Activated CD4-positive, alpha-beta T cell treated with anti-CD3 and anti-CD28 coated beads, Interleukin-2, Interleukin-4, amounts not matched to agents 100 ng/mL and 50 ng/mL, durations not matched to agents 16 hours and 8 hours (primary cell): ENCODE measurements around the gene CPLANE2.
"Not testable (repeated sequence)": the region's sequence is repeated elsewhere in the genome, so short reads cannot be mapped to it uniquely, and the experiment has no call there.

ENCODE experiments used
- DNase-seq: peaks from one replicate; pipeline ENCODE4 v3.0.0-alpha.2; 2020; ENCODE audit warnings: low spot score

Gene CPLANE2

DNA sequence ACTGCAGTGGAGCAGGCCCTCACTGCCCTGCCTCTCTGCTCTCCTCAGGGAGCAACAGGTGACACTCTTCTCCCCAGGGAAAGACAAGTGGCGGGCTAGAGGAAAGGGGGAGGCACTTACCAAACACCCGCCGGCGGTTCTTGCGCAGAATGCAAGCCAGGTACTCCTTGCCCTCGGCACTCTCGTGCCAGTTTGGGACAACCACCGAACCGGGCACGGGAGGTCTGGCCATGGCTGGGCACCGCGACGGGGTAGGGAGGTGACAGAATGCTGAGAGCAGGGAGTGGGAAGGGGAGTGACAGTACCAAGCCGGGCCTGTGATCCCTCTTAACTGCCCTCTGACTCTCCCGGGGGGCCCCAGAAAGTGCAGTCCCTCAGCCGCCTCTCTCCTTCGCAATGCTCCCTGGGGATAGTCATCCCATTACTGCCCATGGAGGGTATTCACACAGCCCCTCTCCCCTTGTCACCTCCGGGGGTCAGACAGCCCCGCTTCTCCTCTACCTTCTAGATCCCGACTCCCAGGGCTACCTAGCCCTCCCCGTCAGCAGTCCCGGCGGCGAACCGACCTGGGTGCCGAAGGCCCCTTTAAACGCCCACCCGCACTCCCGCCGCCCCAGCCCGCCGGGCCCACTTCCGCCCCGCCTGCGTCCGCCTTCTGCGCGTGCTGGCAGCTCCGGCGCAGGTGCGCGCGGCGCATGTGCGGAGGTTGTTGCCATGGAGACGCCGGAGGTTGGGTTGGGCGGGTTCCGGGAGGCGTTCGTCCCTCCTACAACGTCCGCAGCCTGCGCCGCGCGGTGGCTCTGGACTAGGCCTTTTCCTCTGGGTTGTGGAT is at the start of gene CPLANE2:
Gene CPLANE2, minus strand, starts transcription at position 673 of the 832 bp plus-strand sequence. Its CDS starts 441 bp downstream, at position 232.
- peak; percentile 96 for DNase-seq

DNA sequence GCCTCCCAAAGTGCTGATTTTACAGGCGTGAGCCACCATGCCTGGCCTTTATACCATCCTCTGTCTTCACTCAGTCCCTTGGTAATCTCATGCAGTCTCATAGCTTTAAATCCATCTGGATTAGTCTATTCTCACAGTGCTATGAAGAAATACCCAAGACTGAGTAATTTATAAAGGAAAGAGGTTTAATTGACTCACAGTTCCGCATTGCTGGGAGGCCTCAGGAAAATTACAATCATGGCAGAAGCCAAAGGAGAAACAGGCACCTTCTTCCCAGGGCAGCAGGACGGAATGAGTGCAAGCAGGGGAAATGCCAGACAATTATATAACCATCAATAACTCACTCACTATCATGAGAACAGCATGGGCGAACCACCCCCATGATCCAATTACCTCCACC is 49.1 kb upstream of the CPLANE2 start:
- no peak for DNase-seq

DNA sequence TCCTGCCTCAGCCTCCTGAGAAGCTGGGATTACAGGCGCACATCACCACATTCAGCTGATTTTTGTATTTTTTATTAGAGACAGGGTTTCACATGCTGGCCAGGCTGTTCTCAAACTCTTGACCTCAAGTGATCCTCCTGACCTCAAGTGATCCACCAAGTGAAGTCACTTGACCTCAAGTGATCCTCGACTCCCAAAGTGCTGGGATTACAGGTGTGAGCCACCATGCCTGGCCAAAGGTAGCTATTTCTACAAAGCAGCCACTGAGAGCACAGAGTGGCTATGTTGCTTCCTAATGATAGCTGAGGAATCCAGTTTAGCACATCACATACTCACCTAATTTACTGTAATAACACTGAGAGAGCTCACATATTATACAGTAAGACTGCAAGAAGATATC is 44.8 kb upstream of the CPLANE2 start:
- no peak for DNase-seq

GRCh38 chr1:16279186-16279585 is 42.2 kb upstream of the CPLANE2 start:
- DNase-seq: no peak

DNA sequence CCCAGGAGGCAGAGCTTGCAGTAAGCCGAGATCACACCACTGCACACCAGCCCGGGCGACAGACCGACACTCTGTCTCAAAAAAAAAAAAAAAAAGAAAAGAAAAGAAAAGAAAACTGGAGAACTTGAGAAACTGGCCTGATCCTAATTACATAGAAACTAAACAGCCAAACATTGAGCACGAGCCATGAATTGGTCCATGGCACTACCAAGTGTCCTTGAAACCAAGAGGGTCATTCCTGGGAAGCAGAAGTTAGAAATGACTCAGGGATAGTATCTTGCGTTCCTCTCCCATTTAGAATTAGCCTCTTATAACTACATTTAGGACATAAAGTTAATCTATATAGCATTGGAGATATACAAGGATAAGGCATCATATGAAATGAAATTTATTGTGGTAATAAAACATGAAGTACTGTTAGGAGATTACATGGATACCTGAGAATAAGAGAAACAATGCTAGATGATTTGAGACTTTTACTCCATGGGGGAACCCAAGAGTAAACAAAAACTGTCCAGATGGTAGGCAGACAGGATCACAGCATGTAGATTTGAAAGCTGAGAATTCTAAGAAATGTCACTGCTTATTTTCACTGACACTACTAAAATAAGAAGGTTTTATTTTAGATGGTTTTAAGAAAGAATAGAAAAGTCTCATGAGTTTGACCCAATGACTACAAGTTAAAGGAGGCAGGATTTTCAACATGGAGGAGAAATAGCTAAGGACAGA is 39.5 kb upstream of the CPLANE2 start:
- no peak for DNase-seq

- no peak for DNase-seq
Observed at GRCh38 chr1:16275591-16275990, 38.6 kb upstream of the CPLANE2 start.

DNA sequence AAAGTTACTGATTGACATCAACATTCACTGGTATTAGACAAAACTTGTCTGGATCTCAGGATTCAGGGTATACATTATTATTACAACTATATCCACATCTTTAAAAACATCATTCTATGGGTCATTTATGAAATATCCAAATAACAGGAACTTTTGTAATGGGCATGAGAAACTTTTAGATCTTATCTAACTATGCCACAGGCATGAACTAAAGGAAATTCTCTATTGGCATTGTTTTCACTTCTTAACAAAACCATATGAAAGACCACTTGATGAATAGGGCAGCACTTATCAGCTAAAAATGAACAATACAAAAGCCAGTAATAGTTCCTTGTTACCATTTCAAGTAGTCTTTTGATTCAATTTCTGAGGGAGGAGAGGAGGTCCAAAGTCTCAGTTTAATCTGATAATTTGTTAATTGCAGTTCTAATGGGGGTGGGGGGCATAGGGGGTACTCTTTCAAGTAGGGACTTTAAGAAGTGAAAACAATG is 30.8 kb upstream of the CPLANE2 start:
- DNase-seq: no peak

DNA sequence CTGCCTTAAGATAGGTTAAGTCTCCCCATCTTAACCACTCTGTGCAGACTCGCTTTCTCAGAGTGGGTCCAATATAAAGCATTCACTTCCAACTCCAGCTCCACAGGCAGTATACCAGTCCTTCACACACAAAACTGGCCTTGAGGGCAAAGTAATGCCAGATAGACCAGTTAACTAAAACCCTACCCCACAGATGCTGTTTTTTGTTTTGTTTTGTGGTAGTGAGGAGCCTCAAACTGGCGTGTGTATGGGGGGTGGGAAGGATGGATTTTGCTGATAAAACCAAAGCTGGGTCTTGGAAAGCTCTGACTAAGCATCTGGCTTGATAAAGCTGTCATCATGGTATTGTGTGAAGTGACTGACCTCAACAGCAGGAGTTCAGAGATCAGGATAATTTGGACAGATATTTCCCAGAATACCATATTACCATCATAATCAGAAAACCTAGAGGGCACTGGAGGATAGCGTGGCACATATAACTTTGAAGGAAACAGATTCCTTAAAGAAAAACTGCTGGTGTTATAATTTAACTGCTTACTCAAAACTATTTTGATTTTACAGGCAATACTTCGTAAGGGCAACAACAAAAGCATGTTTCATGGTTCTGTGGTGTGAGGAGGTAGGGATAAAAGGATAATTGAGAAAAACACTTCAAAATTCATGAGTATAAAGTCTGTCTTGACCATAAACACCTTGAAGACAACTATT is 29.6 kb upstream of the CPLANE2 start:
- no peak for DNase-seq

- DNase-seq: no peak
Observed at GRCh38 chr1:16262067-16262466, 25.1 kb upstream of the CPLANE2 start.

DNA sequence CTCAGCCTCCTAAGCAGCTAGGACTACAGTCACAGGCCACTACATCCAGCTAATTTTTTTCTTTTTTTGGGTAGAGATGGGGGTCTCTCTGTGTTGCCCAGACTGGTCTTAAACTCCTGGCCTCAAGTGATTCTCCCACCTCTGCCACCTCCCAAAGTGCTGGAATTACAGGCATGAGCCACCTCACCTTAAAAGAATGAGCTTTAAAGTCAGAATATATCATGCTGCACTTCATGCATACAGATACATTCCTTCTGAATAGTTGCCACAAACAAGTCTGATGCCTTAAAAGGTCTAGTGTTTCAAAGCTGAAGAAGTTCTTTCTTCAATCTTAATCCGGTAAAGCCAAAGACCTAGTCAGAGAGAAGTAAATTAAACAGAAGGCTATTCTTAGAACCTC is 23.8 kb upstream of the CPLANE2 start:
- no peak for DNase-seq

DNA sequence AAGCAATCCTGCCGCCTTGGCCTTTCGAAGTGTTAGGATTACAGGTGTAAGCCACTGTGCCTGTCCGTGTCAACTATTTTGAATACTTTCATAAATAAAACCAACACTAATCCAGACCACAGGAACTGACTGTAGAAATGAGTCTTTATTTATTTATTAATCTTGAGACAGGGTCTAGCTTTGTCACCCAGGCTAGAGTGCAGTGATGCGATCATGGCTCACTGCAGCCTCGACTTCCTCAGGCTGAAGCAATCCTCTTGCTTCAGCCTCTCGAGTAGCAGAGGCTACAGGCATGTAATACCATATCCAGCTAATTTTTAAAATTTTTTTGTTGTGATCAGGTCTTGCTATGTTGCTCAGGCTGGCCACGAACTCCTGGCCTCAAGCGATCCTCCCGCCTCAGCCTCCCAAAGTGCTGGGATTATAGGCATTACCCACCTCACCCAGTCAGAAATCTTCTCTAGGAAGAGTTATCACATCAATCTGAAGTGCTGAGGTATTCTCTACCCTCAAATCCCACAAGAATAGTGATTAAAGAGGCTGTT is 21.7 kb upstream of the CPLANE2 start:
- DNase-seq: no peak

DNA sequence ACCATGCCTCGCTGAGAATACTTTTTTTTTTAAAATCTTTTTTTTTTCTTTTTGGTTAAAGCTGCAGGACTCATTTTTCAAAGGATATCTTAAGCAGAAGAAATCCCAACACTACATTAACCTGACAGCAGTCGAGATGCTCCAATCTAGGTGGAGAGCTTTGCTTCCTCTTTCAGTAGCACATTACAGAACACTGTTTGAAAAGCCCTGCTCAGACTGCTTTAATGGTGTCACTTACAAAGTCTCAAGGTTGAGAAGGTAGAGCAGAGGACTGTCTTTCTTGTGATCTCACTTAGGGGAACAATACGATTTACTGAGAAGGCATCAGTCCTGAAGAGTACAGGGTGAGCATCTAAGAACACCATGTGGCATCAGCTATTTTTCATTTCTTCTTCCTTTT is 21.0 kb upstream of the CPLANE2 start:
- no peak for DNase-seq

- not testable (repeated sequence) for DNase-seq
Observed at GRCh38 chr1:16257556-16257955, 20.6 kb upstream of the CPLANE2 start.

GRCh38 chr1:16256478-16256877 is 19.5 kb upstream of the CPLANE2 start:
- no peak for DNase-seq

GRCh38 chr1:16254263-16254928 is 17.4 kb upstream of the CPLANE2 start:
- DNase-seq: no peak

DNA sequence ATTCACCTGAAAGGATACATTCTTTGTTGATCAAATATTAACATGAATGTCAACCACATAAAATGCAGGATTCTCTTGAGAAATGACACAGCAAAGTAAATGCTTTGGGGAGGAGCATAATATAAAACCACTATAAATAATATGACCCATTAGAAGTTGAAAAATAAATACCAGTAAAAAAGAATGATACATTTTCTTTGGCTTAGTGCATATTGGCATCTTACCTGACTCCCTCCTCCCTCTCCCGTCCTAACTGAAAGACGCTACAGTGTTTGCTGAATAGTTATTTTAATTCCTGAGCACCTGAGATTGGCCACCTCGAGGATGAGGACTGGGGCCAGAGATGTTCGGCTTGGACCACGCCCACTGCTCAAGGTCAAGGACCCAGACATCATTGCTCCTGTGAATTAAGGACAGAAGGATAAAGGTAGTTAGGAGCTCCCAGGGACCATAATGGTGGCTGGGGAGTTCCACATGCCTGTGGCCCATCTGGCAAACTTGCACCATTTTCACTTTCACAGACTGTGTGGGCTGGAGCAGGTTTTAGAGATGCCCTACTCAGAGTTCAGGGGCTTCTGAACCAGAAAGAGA is 16.4 kb upstream of the CPLANE2 start:
- no peak for DNase-seq

GRCh38 chr1:16252912-16253311 is 15.9 kb upstream of the CPLANE2 start:
- no peak for DNase-seq

DNA sequence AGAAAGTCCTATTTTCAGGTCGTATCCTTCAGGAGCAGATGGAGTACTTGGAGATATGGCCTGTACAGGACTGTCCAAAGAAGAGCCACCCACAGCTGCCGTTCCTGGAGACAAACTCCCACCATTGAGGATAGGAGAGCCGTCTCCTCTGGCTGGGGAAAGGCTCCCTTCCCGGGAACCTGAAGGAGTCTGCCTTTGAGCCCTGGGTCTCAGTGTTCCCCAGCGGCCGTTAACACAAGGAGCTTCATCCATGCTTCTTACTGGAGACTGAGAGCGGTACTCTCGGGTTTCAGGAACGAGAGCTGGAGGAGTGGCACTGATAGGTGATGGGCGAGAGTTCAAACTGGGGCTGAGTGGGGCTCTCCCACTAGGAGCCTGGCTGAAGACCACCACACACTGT is 14.4 kb upstream of the CPLANE2 start:
- DNase-seq: no peak

GRCh38 chr1:16250524-16251251 is 13.7 kb upstream of the CPLANE2 start:
- DNase-seq: no peak

GRCh38 chr1:16249596-16250241 is 12.7 kb upstream of the CPLANE2 start:
- no peak for DNase-seq
